ENCODE data around the gene TRPC4AP.

The TRPC4AP gene

DNA sequence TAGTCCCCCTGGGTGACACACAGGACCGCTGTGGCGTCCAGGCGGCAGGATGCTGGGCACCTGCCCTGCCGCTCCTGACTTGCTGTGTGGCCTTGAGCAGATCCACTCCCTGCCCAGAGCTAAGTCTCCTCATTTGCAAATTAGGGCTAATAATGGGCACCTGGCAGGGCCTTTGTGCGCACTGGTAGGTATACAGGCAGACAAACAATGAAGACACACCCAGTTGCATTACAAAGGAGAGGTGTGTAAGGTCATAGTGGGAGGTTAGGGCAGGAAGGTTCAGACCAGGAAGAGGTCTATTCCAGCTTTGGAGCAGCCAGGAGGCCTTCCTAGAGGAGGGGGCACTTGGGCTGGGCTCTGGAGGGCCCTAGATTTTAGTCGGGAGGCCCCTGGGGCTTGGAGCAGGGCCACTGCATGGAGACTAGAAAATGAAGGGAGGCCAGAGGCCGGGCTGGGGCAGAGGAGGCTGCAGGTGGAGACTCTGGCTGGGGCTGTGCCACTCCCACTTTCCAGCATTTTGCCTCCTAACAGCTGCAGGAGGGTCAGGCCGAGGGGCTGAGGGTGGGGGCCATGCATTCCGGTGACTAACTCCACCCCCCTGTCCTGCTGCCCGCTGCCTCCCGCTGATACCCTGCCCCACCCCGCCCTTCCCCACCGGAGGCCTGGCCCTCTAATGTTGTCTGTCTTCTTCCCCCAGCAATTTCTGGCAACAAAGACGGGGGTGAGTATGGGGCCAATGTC lies 108.4 kb downstream of the TRPC4AP start:
- TF ChIP-seq CTCF (IDR thresholded peaks at IDR 0.05; ENCODE audit: insufficient read depth, low read length, poor library complexity, severe bottlenecking), result no peak
- DNase-seq (ENCODE audit: extremely low read depth, insufficient read length), result no peak
- Histone ChIP-seq H3K4me3 (replicated peaks; ENCODE audit: low read depth, low read length) (no peak overlapping the region), H3K36me3 (ENCODE audit: control insufficient read depth, insufficient read depth, low read length) (no peaks in the 10 kb centered on the region), H3K27me3 (replicated peaks; ENCODE audit: control insufficient read depth, insufficient read depth, low read length) (no peaks in the 10 kb centered on the region; the same call in none of the 2 replicates)

DNA sequence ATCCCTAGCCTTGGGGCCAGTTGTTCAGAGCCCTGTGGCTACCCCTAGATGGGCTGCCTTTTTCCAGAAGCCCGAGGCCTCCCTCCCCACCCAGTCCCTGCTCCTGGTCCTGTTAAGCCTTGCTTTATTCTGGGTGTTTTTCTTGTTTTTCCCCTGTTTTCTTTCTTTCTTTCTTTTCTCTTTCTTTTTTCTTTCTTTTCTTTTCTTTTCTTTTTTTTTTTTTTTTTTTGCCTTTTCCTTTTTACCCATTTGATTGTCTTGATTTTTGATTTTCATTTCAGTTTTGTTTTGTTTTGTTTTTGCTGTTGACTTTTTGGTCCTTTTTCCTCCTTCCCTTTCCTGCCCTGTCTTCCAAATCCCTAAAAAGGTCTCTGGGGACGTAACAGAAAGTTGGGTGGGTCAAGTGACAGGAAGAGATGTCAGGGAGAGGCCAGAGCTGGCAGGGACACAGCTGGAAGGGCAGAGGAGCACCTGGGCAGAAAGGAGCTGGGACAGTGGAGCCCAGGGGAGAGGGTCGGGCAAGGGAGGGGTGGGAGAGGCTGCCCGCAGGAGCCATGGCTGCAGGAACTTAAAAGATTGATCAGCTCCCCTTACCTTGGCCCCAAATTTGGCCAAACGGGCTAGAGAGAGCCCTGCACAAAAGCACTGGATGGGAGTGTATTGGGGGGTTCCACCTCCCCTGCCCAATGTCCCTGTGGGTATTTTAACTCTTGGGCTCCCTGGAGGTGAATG lies 109.4 kb downstream of the TRPC4AP start:
- Histone ChIP-seq H3K4me3 (replicated peaks; ENCODE audit: low read depth, low read length) (no peak overlapping the region), H3K27me3 (replicated peaks; ENCODE audit: control insufficient read depth, insufficient read depth, low read length) (no peaks in the 10 kb centered on the region; the same call in none of the 2 replicates), H3K36me3 (ENCODE audit: control insufficient read depth, insufficient read depth, low read length) (no peaks in the 10 kb centered on the region)
- DNase-seq (ENCODE audit: extremely low read depth, insufficient read length), result no peak
- TF ChIP-seq CTCF (IDR thresholded peaks at IDR 0.05; ENCODE audit: insufficient read depth, low read length, poor library complexity, severe bottlenecking), result no peak

- no peak for DNase-seq (ENCODE audit: extremely low read depth, insufficient read length)
Measured at GRCh38 chr20:34982270-34983088, 110.1 kb downstream of the TRPC4AP start.

GRCh38 chr20:34980543-34981233 lies 111.9 kb downstream of the TRPC4AP start:
- Histone ChIP-seq H3K27me3 (replicated peaks; ENCODE audit: control insufficient read depth, insufficient read depth, low read length) (no peaks in the 10 kb centered on the region; the same call in none of the 2 replicates), H3K36me3 (ENCODE audit: control insufficient read depth, insufficient read depth, low read length) (no peaks in the 10 kb centered on the region), H3K4me3 (replicated peaks; ENCODE audit: low read depth, low read length) (no peak overlapping the region)
- no peak for DNase-seq (ENCODE audit: extremely low read depth, insufficient read length)
- no peak for TF ChIP-seq CTCF (IDR thresholded peaks at IDR 0.05; ENCODE audit: insufficient read depth, low read length, poor library complexity, severe bottlenecking)

More at GRCh38 chr20:34982270-34983088, 110.1 kb downstream of the TRPC4AP start:
- TF ChIP-seq CTCF (IDR thresholded peaks at IDR 0.05; ENCODE audit: insufficient read depth, low read length, poor library complexity, severe bottlenecking), result no peak
- H3K4me3 ChIP-seq (replicated peaks; ENCODE audit: low read depth, low read length), result no peak overlapping the region
- no peaks in the 10 kb centered on the region; the same call in none of the 2 replicates for H3K27me3 ChIP-seq (replicated peaks; ENCODE audit: control insufficient read depth, insufficient read depth, low read length)
- H3K36me3 ChIP-seq (ENCODE audit: control insufficient read depth, insufficient read depth, low read length), result no peaks in the 10 kb centered on the region
